HepG2 (cell line): ENCODE data around the gene TALDO1. TPM values are rescaled to one million over a fixed set of nuclear protein-coding genes. Genes with fewer than 3 reads are reported as not detected.

Source experiments
- ATAD3A ChIP-seq: sonication (generic); formaldehyde crosslinking; IDR thresholded peaks from 2 replicates; pipeline ENCODE4 v1.4.0; 2020; ENCODE audit warnings: missing genetic modification reagents
- CBFB ChIP-seq: sonication (generic); formaldehyde crosslinking; IDR thresholded peaks from 2 replicates; pipeline ENCODE4 v1.4.0; 2020; ENCODE audit warnings: missing genetic modification reagents
- CEBPZ ChIP-seq: IDR thresholded peaks from 2 replicates; pipeline ENCODE4 v1.6.1; 2012; ENCODE audit warnings: low read length, improper control_type of control experiment
- FOXA1 ChIP-seq, 2 experiments: fragments of 450-650 bp in 1 of 2; sonication (generic) in 1 of 2; formaldehyde crosslinking in 1 of 2; IDR thresholded peaks; 2 replicates each; pipeline versions ENCODE4 v1.4.0 to v1.6.1; 2016 to 2020; ENCODE audit warnings: missing genetic modification reagents in 1 of 2
- FOXP4 ChIP-seq: sonication (generic); formaldehyde crosslinking; IDR thresholded peaks from 2 replicates; pipeline ENCODE4 v1.4.0; 2020; ENCODE audit warnings: missing genetic modification reagents
- HDAC1 ChIP-seq: sonication (generic); formaldehyde crosslinking; IDR thresholded peaks from 2 replicates; pipeline ENCODE4 v1.5.1; 2020; ENCODE audit warnings: mild to moderate bottlenecking, missing genetic modification reagents
- NFIC ChIP-seq: IDR thresholded peaks from 2 replicates; pipeline ENCODE4 v1.6.1; 2012; ENCODE audit warnings: mild to moderate bottlenecking, low read length, inconsistent platforms
- PAXIP1 ChIP-seq: sonication (generic); formaldehyde crosslinking; conservative IDR thresholded peaks from 2 replicates; pipeline ENCODE4 v1.4.0; 2020; ENCODE audit warnings: mild to moderate bottlenecking, missing genetic modification reagents, moderate library complexity
- SMAD9 ChIP-seq: sonication (generic); formaldehyde crosslinking; IDR thresholded peaks from 2 replicates; pipeline ENCODE4 v1.5.1; 2020; ENCODE audit warnings: mild to moderate bottlenecking, missing genetic modification reagents
- SP5 ChIP-seq: IDR thresholded peaks from 2 replicates; pipeline ENCODE4 v1.6.1; 2016; ENCODE audit warnings: low read depth, borderline replicate concordance
- TOE1 ChIP-seq: sonication (generic); formaldehyde crosslinking; IDR thresholded peaks from 2 replicates; pipeline ENCODE4 v1.4.0; 2020; ENCODE audit warnings: mild to moderate bottlenecking, missing genetic modification reagents
- ZBTB2 ChIP-seq: sonication (generic); formaldehyde crosslinking; IDR thresholded peaks from 2 replicates; pipeline ENCODE4 v1.8.0; 2022; ENCODE audit warnings: low read depth, missing genetic modification reagents
- ZNF512 ChIP-seq: sonication (generic); formaldehyde crosslinking; IDR thresholded peaks from 2 replicates; pipeline ENCODE4 v1.4.0; 2020; ENCODE audit warnings: mild to moderate bottlenecking, missing genetic modification reagents
- ZNF792 ChIP-seq: IDR thresholded peaks from 2 replicates; pipeline ENCODE4 v1.6.1; 2016
- ZNF83 ChIP-seq: sonication (generic); formaldehyde crosslinking; IDR thresholded peaks from 2 replicates; pipeline ENCODE4 v1.4.0; 2020; ENCODE audit warnings: missing genetic modification reagents, mild to moderate bottlenecking, borderline replicate concordance
- polyA plus RNA-seq, 8 experiments: library from polyadenylated mRNA; depleted of rRNA in 3 of 8; stranded (reverse) in 7 of 8; unstranded in 1 of 8; fragments of >200 nt; fragmentation: Illumina TruSeq in 4 of 8; extraction: Trizol in 4 of 8; gene quantifications; 2 replicates each; pipeline versions ENCODE4 v1.2.1 to v1.2.3, GENCODE V29; 2011 to 2016; ENCODE audit warnings: low read depth in 4 of 8, missing spikeins in 1 of 8, mixed read lengths in 1 of 8; ENCODE audit not compliant: insufficient read depth in 1 of 8
- total RNA-seq, 5 experiments: library from RNA; depleted of rRNA; stranded (reverse); fragments of >200 nt; fragmentation: Illumina TruSeq; extraction: Trizol; gene quantifications; 2 replicates each; pipeline ENCODE4 v1.2.3, GENCODE V29; 2016; ENCODE audit warnings: low read depth in 1 of 5

The TALDO1 gene
- total and polyA plus RNA-seq, 2 of the 13 experiments (the other 11 are each of a cell fraction or from before 2014, with no cell fraction given), result 107 to 240 TPM

GRCh38 chr11:727859-728748 is 19.2 kb upstream of the TALDO1 start (continued):
- TF ChIP-seq FOXP4 (CRISPR knock-in tag) (no peak), SMAD9 (CRISPR knock-in tag) (no peak), CBFB (CRISPR knock-in tag) (peak; percentile 65; the same call in 1 of the 2 replicates), ZNF792 (CRISPR knock-in tag) (no peak), FOXA1 (IDR thresholded peaks at IDR 0.05) (no peak), FOXA1 (CRISPR knock-in tag; IDR thresholded peaks at IDR 0.05) (0 out of 2 replicates have a peak, but pooled peaks have one; percentile 37), CEBPZ (no peak), ZNF83 (CRISPR knock-in tag) (no peak), ZBTB2 (0 out of 2 replicates have a peak, but pooled peaks have one; percentile 25), PAXIP1 (peak; percentile 47; the same call in 1 of the 2 replicates), HDAC1 (peak; percentile 47; the same call in 1 of the 2 replicates), ATAD3A (CRISPR knock-in tag) (no peak), NFIC (no peak), SP5 (peak; percentile 89), TOE1 (CRISPR knock-in tag) (no peak), ZNF512 (CRISPR knock-in tag) (no peak)
